ENCODE data around the gene FGF18.

The FGF18 gene

GRCh38 chr5:171464829-171465228 is 45.4 kb downstream of the FGF18 start:
- H3K4me3 ChIP-seq (ENCODE audit: insufficient read depth, low read depth, low read length, poor library complexity, severe bottlenecking), result no peak overlapping the region
- H3K36me3 ChIP-seq (ENCODE audit: control insufficient read depth, insufficient read depth, low read length), result no peaks in the 10 kb centered on the region
- no peak for DNase-seq
- H3K9me3 ChIP-seq (ENCODE audit: control insufficient read depth, low read length), result no peaks in the 10 kb centered on the region
- no peaks in the 10 kb centered on the region for H3K27me3 ChIP-seq (replicated peaks; ENCODE audit: control insufficient read depth, insufficient read depth, low read length, poor library complexity, severe bottlenecking)
- no peak overlapping the region for H3K27ac ChIP-seq (ENCODE audit: insufficient read depth, low read length, poor library complexity, severe bottlenecking)
- no peaks in the 10 kb centered on the region for H3K4me1 ChIP-seq (ENCODE audit: control insufficient read depth, insufficient read depth, low read length, poor library complexity, severe bottlenecking)

GRCh38 chr5:171467107-171467506 is 47.7 kb downstream of the FGF18 start:
- Histone ChIP-seq H3K9me3 (ENCODE audit: control insufficient read depth, low read length) (no peaks in the 10 kb centered on the region), H3K36me3 (ENCODE audit: control insufficient read depth, insufficient read depth, low read length) (no peaks in the 10 kb centered on the region), H3K4me1 (ENCODE audit: control insufficient read depth, insufficient read depth, low read length, poor library complexity, severe bottlenecking) (no peaks in the 10 kb centered on the region), H3K27ac (ENCODE audit: insufficient read depth, low read length, poor library complexity, severe bottlenecking) (no peak overlapping the region), H3K4me3 (ENCODE audit: insufficient read depth, low read depth, low read length, poor library complexity, severe bottlenecking) (no peak overlapping the region), H3K27me3 (replicated peaks; ENCODE audit: control insufficient read depth, insufficient read depth, low read length, poor library complexity, severe bottlenecking) (no peaks in the 10 kb centered on the region)
- no peak for DNase-seq

- no peaks in the 10 kb centered on the region for H3K9me3 ChIP-seq (ENCODE audit: control insufficient read depth, low read length)
- no peak overlapping the region for H3K27ac ChIP-seq (ENCODE audit: insufficient read depth, low read length, poor library complexity, severe bottlenecking)
- H3K27me3 ChIP-seq (replicated peaks; ENCODE audit: control insufficient read depth, insufficient read depth, low read length, poor library complexity, severe bottlenecking), result no peaks in the 10 kb centered on the region
- no peaks in the 10 kb centered on the region for H3K36me3 ChIP-seq (ENCODE audit: control insufficient read depth, insufficient read depth, low read length)
- no peak for DNase-seq
- no peaks in the 10 kb centered on the region for H3K4me1 ChIP-seq (ENCODE audit: control insufficient read depth, insufficient read depth, low read length, poor library complexity, severe bottlenecking)
- H3K4me3 ChIP-seq (ENCODE audit: insufficient read depth, low read depth, low read length, poor library complexity, severe bottlenecking), result no peak overlapping the region
Measured at GRCh38 chr5:171469326-171469725, 49.9 kb downstream of the FGF18 start.

- DNase-seq, result no peak
- Histone ChIP-seq H3K4me1 (ENCODE audit: control insufficient read depth, insufficient read depth, low read length, poor library complexity, severe bottlenecking) (no peaks in the 10 kb centered on the region), H3K9me3 (ENCODE audit: control insufficient read depth, low read length) (no peaks in the 10 kb centered on the region), H3K36me3 (ENCODE audit: control insufficient read depth, insufficient read depth, low read length) (no peaks in the 10 kb centered on the region), H3K27me3 (replicated peaks; ENCODE audit: control insufficient read depth, insufficient read depth, low read length, poor library complexity, severe bottlenecking) (no peaks in the 10 kb centered on the region), H3K4me3 (ENCODE audit: insufficient read depth, low read depth, low read length, poor library complexity, severe bottlenecking) (no peak overlapping the region), H3K27ac (ENCODE audit: insufficient read depth, low read length, poor library complexity, severe bottlenecking) (no peak overlapping the region)
Measured at GRCh38 chr5:171470420-171470819, 51.0 kb downstream of the FGF18 start.

- Histone ChIP-seq H3K36me3 (ENCODE audit: control insufficient read depth, insufficient read depth, low read length) (no peaks in the 10 kb centered on the region), H3K27me3 (replicated peaks; ENCODE audit: control insufficient read depth, insufficient read depth, low read length, poor library complexity, severe bottlenecking) (no peaks in the 10 kb centered on the region), H3K4me1 (ENCODE audit: control insufficient read depth, insufficient read depth, low read length, poor library complexity, severe bottlenecking) (peaks cover 6% of the 10 kb centered on the region), H3K27ac (ENCODE audit: insufficient read depth, low read length, poor library complexity, severe bottlenecking) (no peak overlapping the region), H3K4me3 (ENCODE audit: insufficient read depth, low read depth, low read length, poor library complexity, severe bottlenecking) (no peak overlapping the region), H3K9me3 (ENCODE audit: control insufficient read depth, low read length) (no peaks in the 10 kb centered on the region)
- DNase-seq, result no peak
Measured at GRCh38 chr5:171474230-171474813, 54.9 kb downstream of the FGF18 start.

- Histone ChIP-seq H3K36me3 (ENCODE audit: control insufficient read depth, insufficient read depth, low read length) (no peaks in the 10 kb centered on the region), H3K27me3 (replicated peaks; ENCODE audit: control insufficient read depth, insufficient read depth, low read length, poor library complexity, severe bottlenecking) (no peaks in the 10 kb centered on the region), H3K27ac (ENCODE audit: insufficient read depth, low read length, poor library complexity, severe bottlenecking) (no peak overlapping the region), H3K4me3 (ENCODE audit: insufficient read depth, low read depth, low read length, poor library complexity, severe bottlenecking) (no peak overlapping the region), H3K9me3 (ENCODE audit: control insufficient read depth, low read length) (no peaks in the 10 kb centered on the region), H3K4me1 (ENCODE audit: control insufficient read depth, insufficient read depth, low read length, poor library complexity, severe bottlenecking) (peaks cover 11% of the 10 kb centered on the region)
- no peak for DNase-seq
Measured at GRCh38 chr5:171475596-171475995, 56.1 kb downstream of the FGF18 start.

- H3K27ac ChIP-seq (ENCODE audit: insufficient read depth, low read length, poor library complexity, severe bottlenecking), result no peak overlapping the region
- H3K4me3 ChIP-seq (ENCODE audit: insufficient read depth, low read depth, low read length, poor library complexity, severe bottlenecking), result no peak overlapping the region
- H3K27me3 ChIP-seq (replicated peaks; ENCODE audit: control insufficient read depth, insufficient read depth, low read length, poor library complexity, severe bottlenecking), result no peaks in the 10 kb centered on the region
- no peaks in the 10 kb centered on the region for H3K9me3 ChIP-seq (ENCODE audit: control insufficient read depth, low read length)
- no peaks in the 10 kb centered on the region for H3K36me3 ChIP-seq (ENCODE audit: control insufficient read depth, insufficient read depth, low read length)
- DNase-seq, result no peak
- H3K4me1 ChIP-seq (ENCODE audit: control insufficient read depth, insufficient read depth, low read length, poor library complexity, severe bottlenecking), result peaks cover 11% of the 10 kb centered on the region
Measured at GRCh38 chr5:171476701-171477100, 57.3 kb downstream of the FGF18 start.

- H3K4me3 ChIP-seq (ENCODE audit: insufficient read depth, low read depth, low read length, poor library complexity, severe bottlenecking), result no peak overlapping the region
- no peak overlapping the region for H3K27ac ChIP-seq (ENCODE audit: insufficient read depth, low read length, poor library complexity, severe bottlenecking)
- H3K4me1 ChIP-seq (ENCODE audit: control insufficient read depth, insufficient read depth, low read length, poor library complexity, severe bottlenecking), result peaks cover 11% of the 10 kb centered on the region
- no peaks in the 10 kb centered on the region for H3K36me3 ChIP-seq (ENCODE audit: control insufficient read depth, insufficient read depth, low read length)
- no peaks in the 10 kb centered on the region for H3K27me3 ChIP-seq (replicated peaks; ENCODE audit: control insufficient read depth, insufficient read depth, low read length, poor library complexity, severe bottlenecking)
- H3K9me3 ChIP-seq (ENCODE audit: control insufficient read depth, low read length), result no peaks in the 10 kb centered on the region
- DNase-seq, result no peak
Measured at GRCh38 chr5:171477101-171477500, 57.7 kb downstream of the FGF18 start.

- Histone ChIP-seq H3K36me3 (ENCODE audit: control insufficient read depth, insufficient read depth, low read length) (no peaks in the 10 kb centered on the region), H3K9me3 (ENCODE audit: control insufficient read depth, low read length) (no peaks in the 10 kb centered on the region), H3K4me1 (ENCODE audit: control insufficient read depth, insufficient read depth, low read length, poor library complexity, severe bottlenecking) (peaks cover 11% of the 10 kb centered on the region), H3K27me3 (replicated peaks; ENCODE audit: control insufficient read depth, insufficient read depth, low read length, poor library complexity, severe bottlenecking) (no peaks in the 10 kb centered on the region), H3K4me3 (ENCODE audit: insufficient read depth, low read depth, low read length, poor library complexity, severe bottlenecking) (no peak overlapping the region), H3K27ac (ENCODE audit: insufficient read depth, low read length, poor library complexity, severe bottlenecking) (no peak overlapping the region)
- no peak for DNase-seq
Measured at GRCh38 chr5:171477666-171478065, 58.2 kb downstream of the FGF18 start.

- H3K27me3 ChIP-seq (replicated peaks; ENCODE audit: control insufficient read depth, insufficient read depth, low read length, poor library complexity, severe bottlenecking), result no peaks in the 10 kb centered on the region
- H3K27ac ChIP-seq (ENCODE audit: insufficient read depth, low read length, poor library complexity, severe bottlenecking), result no peak overlapping the region
- no peaks in the 10 kb centered on the region for H3K36me3 ChIP-seq (ENCODE audit: control insufficient read depth, insufficient read depth, low read length)
- H3K9me3 ChIP-seq (ENCODE audit: control insufficient read depth, low read length), result no peaks in the 10 kb centered on the region
- H3K4me3 ChIP-seq (ENCODE audit: insufficient read depth, low read depth, low read length, poor library complexity, severe bottlenecking), result no peak overlapping the region
- H3K4me1 ChIP-seq (ENCODE audit: control insufficient read depth, insufficient read depth, low read length, poor library complexity, severe bottlenecking), result peaks cover 11% of the 10 kb centered on the region
- no peak for DNase-seq
Measured at GRCh38 chr5:171478946-171479775, 59.7 kb downstream of the FGF18 start.
